GM18868 (cell line): ENCODE results near the gene USP8.
"Not testable (repeated sequence)": the region's sequence is repeated elsewhere in the genome, so short reads cannot be mapped to it uniquely, and the experiment has no call there.

ENCODE experiments used
- ATAC-seq: cut with Tn5 transposase; IDR thresholded peaks from one replicate; pipeline ENCODE4 v1.9.1; 2021; ENCODE audit warnings: mild to moderate bottlenecking, moderate library complexity; ENCODE audit not compliant: unreplicated experiment

Gene USP8

GRCh38 chr15:50424066-50424890 is at the start of gene USP8:
TSS of gene USP8 (plus strand) at chr15:50424405. CDS start at chr15:50439074, 14,669 bp downstream.
- ATAC-seq: peak; percentile 96

- peak; percentile 99 for ATAC-seq
These were observed 46.1 kb upstream of the USP8 start for GRCh38 chr15:50377867-50378751.

GRCh38 chr15:50378776-50379175 is 45.4 kb upstream of the USP8 start:
- ATAC-seq: no peak

GRCh38 chr15:50379413-50379812 is 44.8 kb upstream of the USP8 start:
- ATAC-seq: not testable (repeated sequence)

GRCh38 chr15:50380089-50380488 is 44.1 kb upstream of the USP8 start:
- ATAC-seq: no peak

- ATAC-seq: no peak
These were observed 42.8 kb upstream of the USP8 start for GRCh38 chr15:50381438-50381837.

GRCh38 chr15:50382408-50382807 is 41.8 kb upstream of the USP8 start:
- ATAC-seq: not testable (repeated sequence)

- peak; percentile 92 for ATAC-seq
These were observed 33.5 kb upstream of the USP8 start for GRCh38 chr15:50390554-50391264.

- not testable (repeated sequence) for ATAC-seq
These were observed 32.6 kb upstream of the USP8 start for GRCh38 chr15:50391561-50391960.

GRCh38 chr15:50411870-50412269 is 12.3 kb upstream of the USP8 start:
- ATAC-seq: no peak

GRCh38 chr15:50414624-50415023 is 9.6 kb upstream of the USP8 start:
- no peak for ATAC-seq

GRCh38 chr15:50415752-50416404 is 8.3 kb upstream of the USP8 start:
- ATAC-seq: no peak

- no peak for ATAC-seq
These were observed 7.3 kb upstream of the USP8 start for GRCh38 chr15:50416890-50417289.

GRCh38 chr15:50418041-50418583 is 6.1 kb upstream of the USP8 start:
- no peak for ATAC-seq

- no peak for ATAC-seq
These were observed 1.0 kb downstream of the USP8 start for GRCh38 chr15:50425219-50425618.

GRCh38 chr15:50425678-50426246 is 1.6 kb downstream of the USP8 start:
- ATAC-seq: not testable (repeated sequence)

- ATAC-seq: no peak
These were observed 2.2 kb downstream of the USP8 start for GRCh38 chr15:50426428-50426827.

- no peak for ATAC-seq
These were observed 7.0 kb downstream of the USP8 start for GRCh38 chr15:50431204-50431603.

GRCh38 chr15:50432230-50432629 is 8.0 kb downstream of the USP8 start:
- ATAC-seq: no peak

GRCh38 chr15:50435772-50436171 is 11.6 kb downstream of the USP8 start:
- ATAC-seq: no peak
